IPS-NIHi7 (cell line): ENCODE measurements around the gene MCOLN1.
A peak's percentile ranks its signal among the peaks of the same experiment; 100 is the strongest.

Experiments
- DNase-seq: peaks from one replicate; pipeline ENCODE4 v3.0.0; 2012; ENCODE audit warnings: mixed read lengths; ENCODE audit errors: extremely low spot score

Gene MCOLN1

DNA sequence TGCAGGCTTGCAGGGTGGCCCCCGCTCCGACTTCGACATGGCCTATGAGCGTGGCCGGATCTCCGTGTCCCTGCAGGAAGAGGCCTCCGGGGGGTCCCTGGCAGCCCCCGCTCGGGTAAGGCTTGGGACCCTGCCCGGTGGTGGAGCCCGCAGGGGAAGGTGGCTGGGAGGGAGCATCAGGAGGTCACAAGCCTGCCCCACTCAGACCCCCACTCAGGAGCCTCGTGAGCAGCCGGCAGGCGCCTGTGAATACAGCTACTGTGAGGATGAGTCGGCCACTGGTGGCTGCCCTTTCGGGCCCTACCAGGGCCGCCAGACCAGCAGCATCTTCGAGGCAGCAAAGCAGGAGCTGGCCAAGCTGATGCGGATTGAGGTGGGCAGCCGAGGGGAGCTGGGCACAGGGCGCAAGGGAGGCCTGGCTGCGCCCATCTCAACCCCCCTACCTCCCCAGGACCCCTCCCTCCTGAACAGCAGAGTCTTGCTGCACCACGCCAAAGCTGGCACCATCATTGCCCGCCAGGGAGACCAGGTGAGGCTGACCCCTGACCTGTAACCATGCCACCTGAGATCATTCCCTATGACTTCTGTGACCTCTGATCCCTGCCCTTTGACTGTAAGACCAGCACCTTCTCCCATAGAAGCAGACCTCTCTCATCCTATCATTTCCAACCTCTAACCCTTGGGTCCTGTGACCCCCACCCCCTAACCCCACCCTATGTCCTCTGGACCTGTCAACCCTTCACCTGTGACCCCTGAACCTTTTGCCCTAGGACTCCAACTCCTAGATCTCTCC is 20.3 kb downstream of the MCOLN1 start:
- no peak for DNase-seq

DNA sequence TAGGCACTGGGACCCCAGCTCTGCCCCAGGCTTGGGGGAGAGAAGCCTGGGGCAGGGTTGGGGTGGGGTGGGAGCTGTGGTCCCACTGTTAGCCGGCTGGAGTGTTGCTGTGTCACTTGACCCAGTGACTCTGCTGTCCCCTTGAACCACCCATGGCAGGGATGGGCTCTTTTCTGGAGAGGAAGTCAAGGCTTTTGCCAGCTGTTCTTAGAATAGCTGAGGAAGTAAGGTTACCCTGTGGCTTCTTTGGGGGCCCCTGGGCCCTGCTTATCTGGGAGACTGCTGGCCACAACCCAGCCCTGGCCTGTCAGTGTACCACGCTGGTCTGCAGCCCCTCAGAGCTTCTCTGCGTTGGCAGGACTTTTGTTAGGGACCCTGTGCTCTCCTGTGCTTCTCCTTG is 22.2 kb downstream of the MCOLN1 start:
- DNase-seq: no peak

DNA sequence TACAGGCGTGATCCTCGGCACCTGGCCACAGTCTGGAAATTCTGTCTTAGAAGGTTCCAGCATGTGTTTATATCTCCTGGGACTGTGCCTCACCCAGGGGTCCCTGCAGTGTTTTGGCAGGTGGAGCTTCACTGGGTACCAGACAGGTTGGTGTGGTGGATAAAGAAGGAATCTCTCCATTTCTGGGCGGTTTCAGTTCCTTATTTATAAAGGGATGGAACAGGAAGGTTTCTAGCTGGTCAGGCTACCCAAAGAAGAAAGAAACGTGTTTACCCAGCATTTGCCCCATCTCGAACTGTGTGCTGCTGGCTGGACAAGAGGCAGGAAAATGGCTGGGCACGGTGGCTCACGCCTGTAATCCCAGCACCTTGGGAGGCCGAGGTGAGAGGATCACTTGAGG is 22.9 kb downstream of the MCOLN1 start:
- DNase-seq: no peak

- no peak for DNase-seq
Measured at GRCh38 chr19:7545904-7546303, 23.5 kb downstream of the MCOLN1 start.

- DNase-seq: no peak
Measured at GRCh38 chr19:7547159-7547558, 24.7 kb downstream of the MCOLN1 start.

- no peak for DNase-seq
Measured at GRCh38 chr19:7549429-7550148, 27.2 kb downstream of the MCOLN1 start.

- DNase-seq: no peak
Measured at GRCh38 chr19:7550169-7550770, 27.8 kb downstream of the MCOLN1 start.

DNA sequence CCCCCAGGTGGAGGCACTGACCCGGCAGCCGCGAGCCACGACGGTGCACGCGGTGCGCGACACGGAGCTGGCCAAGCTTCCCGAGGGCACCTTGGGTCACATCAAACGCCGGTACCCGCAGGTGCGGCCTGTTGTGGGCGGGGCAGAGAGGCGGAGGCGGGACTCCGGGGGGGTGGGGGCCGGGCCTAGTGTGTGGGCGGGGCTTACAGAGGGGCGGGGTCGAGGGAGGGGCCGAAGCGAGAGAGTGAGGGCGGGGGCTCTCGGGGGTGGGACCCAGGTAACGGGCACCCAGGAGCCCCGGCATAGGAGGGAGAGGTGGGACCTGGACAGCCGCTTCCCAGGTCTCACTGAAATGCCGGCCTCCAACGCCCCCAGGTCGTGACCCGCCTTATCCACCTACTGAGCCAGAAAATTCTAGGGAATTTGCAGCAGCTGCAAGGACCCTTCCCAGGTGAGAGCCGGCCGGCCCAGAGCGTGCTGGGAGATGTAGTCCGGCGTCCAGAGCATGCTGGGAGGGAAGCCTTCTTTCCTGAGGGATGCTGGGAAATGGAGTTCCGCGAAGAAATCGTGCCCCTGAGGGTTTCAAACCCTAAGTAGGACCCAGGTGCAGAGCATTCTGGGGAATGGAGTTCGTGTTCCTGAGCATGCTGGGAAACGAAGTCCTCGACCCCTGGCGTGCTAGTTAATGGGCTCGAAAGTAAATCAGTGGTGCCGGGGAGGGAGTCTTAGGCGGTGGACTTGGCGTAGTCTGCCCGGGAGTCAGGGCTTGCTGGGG is 28.8 kb downstream of the MCOLN1 start:
- DNase-seq: peak; percentile 95

DNA sequence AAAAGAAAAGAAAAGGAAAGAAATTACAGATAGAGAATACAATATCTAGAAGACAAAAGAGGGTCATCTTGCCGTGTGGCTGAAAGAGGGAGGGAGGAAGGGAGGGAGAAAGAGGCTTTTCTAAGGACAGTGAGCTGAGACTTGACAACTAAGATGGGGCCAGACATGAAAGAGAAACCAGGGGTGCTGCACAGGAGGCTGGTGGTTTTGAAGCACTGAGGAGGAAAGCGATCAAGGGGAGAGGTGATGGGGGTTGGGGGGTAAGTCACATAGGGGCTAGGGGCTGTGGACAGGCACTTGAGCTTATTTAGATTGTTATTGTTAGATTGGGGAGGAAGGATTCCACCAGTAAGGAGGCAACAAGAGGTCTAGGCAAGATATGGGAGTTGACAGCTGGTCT is 30.4 kb downstream of the MCOLN1 start:
- no peak for DNase-seq

- DNase-seq: no peak
Measured at GRCh38 chr19:7554565-7554964, 32.1 kb downstream of the MCOLN1 start.

DNA sequence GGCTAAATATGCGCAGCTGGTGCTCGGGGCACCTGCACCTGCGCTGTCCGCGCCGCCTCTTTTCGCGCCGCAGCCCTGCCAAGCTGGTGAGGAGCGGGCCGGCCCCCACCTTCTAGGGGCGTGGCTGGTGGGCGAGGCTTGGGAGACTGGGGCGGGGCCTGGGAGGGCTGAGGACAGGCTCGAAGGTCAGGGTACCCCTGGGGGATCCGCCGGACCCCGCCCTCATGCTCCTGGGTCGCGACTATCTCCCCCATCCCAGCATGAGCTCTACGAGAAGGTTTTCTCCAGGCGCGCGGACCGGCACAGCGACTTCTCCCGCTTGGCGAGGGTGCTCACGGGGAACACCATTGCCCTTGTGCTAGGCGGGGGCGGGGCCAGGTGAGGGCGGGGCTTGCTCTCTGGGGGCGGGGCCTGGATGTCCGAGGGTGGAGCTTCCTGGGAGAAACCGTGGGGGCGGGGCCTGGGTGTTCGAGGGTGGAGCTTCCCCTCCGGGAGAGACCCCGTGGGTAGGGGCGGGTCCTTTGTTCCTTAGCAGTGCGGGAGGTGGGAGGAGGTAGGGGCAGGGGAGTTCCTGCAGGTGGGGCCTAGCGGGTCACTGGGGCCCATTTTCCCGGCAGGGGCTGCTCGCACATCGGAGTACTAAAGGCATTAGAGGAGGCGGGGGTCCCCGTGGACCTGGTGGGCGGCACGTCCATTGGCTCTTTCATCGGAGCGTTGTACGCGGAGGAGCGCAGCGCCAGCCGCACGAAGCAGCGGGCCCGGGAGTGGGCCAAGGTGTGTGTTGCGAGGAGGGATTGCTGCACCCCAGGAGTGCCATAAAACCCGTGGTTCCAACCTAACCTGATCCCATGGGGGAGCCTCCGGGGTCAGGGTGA is 32.8 kb downstream of the MCOLN1 start:
- DNase-seq: peak; percentile 96

DNA sequence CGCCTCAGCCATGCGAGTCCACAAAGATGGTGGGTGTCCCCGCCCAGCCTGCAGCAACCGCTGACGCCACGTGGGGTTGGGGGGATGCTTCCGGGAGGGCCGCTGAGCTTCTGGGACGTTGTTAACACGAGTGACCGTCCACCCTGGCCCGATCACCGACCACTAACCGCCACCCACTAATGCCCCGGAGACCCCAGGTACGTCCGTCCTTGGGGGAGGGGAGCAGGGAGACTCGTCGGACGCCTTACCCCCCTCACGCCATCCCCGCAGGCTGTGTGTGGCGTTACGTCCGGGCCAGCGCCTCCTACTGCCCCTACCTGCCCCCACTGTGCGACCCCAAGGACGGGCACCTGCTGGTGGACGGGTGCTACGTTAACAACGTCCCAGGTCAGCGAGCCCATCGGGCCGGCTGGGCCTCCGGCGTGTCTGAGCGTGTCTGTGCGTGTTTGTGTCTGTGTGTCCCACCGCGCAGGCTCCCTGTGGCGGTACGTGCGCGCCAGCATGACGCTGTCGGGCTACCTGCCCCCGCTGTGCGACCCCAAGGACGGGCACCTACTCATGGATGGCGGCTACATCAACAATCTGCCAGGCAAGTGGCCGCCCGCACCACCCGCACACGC is 34.4 kb downstream of the MCOLN1 start:
- DNase-seq: no peak

DNA sequence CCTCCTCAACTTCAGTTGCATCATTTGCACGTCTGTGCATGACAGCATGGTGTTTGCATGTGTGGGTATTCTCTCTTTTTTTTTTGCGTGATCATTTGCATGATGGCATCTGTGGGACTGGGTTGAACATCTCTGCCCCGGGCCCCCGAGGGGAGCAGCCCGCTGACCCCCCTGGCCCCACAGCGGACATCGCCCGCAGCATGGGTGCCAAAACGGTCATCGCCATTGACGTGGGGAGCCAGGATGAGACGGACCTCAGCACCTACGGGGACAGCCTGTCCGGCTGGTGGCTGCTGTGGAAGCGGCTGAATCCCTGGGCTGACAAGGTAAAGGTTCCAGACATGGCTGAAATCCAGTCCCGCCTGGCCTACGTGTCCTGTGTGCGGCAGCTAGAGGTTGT is 36.2 kb downstream of the MCOLN1 start:
- DNase-seq: no peak

- DNase-seq: no peak
Measured at GRCh38 chr19:7559102-7559501, 36.7 kb downstream of the MCOLN1 start.

DNA sequence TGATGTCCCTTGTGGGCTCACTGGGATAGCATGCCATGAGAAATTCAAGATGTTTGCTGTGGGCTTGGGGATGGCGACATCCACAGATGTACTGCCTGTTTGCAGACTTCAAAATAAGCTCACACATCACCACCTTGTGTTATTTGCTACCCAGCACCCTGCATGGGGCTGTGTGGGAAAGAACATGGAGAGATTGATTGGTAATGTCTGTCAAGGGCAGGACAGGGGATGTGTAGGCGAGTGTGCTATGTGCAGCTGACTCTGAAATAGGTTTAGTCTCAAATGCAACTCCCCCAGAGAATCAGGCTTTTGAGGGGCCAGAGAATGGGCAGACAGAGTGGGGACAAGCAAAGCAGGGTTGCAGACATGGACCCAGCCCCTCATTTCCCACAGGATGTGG is 37.8 kb downstream of the MCOLN1 start:
- no peak for DNase-seq

- DNase-seq: no peak
Measured at GRCh38 chr19:7561325-7561724, 38.9 kb downstream of the MCOLN1 start.

- peak; percentile 58 for DNase-seq
Measured at GRCh38 chr19:7562646-7563393, 40.4 kb downstream of the MCOLN1 start.

GRCh38 chr19:7564866-7565265 is 42.4 kb downstream of the MCOLN1 start:
- DNase-seq: no peak

- DNase-seq: no peak
Measured at GRCh38 chr19:7565332-7565731, 42.9 kb downstream of the MCOLN1 start.

GRCh38 chr19:7570761-7571160 is 48.3 kb downstream of the MCOLN1 start:
- DNase-seq: no peak
